ENCODE data around the gene MPG. TPM values are rescaled to one million over a fixed set of nuclear protein-coding genes. Genes with fewer than 3 reads are reported as not detected.

MPG gene
- total RNA-seq, 2 experiments from 2014 or later: 58.1 to 119 TPM

DNA sequence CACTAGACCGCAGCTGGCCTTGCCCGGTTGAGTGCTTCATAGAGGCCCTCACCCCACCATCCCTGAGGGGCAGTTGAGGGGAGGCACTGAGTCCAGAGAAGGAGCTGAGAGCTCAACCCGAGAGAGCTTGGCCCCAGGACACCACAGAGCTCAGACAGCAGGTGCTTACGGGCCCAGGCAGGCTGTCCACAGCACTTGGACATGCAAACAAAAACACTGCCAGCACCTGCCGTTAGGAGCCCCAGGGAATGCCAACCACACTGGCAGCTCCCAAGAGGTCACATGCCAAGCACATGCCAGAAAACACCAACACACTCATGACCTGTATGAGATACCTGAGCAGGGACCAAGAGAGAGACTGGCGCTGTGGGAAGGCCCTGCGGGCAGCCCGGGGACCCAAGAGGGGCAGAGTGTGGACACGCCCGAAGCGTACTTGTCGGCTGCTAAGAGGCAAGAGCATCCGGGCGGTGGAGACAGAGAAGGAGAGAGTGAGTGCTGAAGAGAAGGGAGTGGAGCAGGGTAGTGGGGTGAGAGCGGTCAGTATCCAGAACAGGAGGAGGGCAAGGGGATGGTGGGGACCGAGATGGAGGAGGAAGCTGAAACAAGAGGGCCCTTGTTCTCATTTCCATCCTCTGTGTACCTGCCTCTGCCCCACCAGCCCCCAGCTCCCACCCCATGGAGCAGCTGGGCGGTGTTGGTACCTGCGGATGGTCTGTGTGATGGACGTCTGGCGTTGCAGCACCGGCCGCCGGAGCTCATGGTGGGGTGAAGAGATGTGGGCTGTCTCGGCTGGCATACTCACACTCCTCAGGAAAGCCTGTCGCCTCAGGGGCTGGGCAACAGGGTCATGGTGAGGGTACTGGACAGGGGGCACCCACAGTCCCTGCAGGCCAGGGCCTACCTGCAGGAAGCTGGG, 13.8 kb upstream of the MPG start:
- H3K9me2 ChIP-seq (ENCODE audit: insufficient read depth, low read length): no peaks in the 10 kb centered on the region
- ChIA-PET CTCF (ENCODE audit: unreplicated experiment) (interaction anchor here (0.6 kb wide), 1 partner anchor 32 kb away, joined by 4 read pairs; no protein-coding TSS in a partner anchor), POLR2A (interaction anchor here (0.9 kb wide), 1 partner anchor 11 kb away, joined by 3 read pairs; the partner anchor contains the start of genes POLR3K and SNRNP25)
- no peak overlapping the region for H3K4me2 ChIP-seq (ENCODE audit: low read length)
- intact Hi-C loops (cut with micrococcal nuclease; ENCODE audit: unreplicated experiment): no loop called here
- H3K4me3 ChIP-seq (ENCODE audit: low read depth, low read length, poor library complexity, severe bottlenecking): no peak overlapping the region
- no peaks in the 10 kb centered on the region for H3K79me2 ChIP-seq (ENCODE audit: insufficient read depth, low read depth, low read length)
- no peaks in the 10 kb centered on the region for H4K20me1 ChIP-seq (ENCODE audit: insufficient read depth, low read length)
- no TSS peak for BruUV-seq (replicated peaks)
- no peaks in the 10 kb centered on the region for H3K9me3 ChIP-seq (ENCODE audit: low read length)
- no peak for DNase-seq (ENCODE audit: low spot score)
- H3K27ac ChIP-seq (ENCODE audit: low read depth, low read length, poor library complexity, severe bottlenecking): no peak overlapping the region
- TF ChIP-seq EZH2phosphoT487 (IDR thresholded peaks at IDR 0.05; ENCODE audit: borderline replicate concordance, low read depth, low read length): no peak
- TF ChIP-seq CTCF (conservative IDR thresholded peaks at IDR 0.05; ENCODE audit: low read length): no peak
- H3K36me3 ChIP-seq (ENCODE audit: insufficient read depth, low read length): no peaks in the 10 kb centered on the region
- no peaks in the 10 kb centered on the region for H3K4me1 ChIP-seq (ENCODE audit: insufficient read depth, low read length, poor library complexity, severe bottlenecking)
- no peak overlapping the region for H2AFZ ChIP-seq (ENCODE audit: low read length)

GRCh38 chr16:64914-65255, 13.1 kb upstream of the MPG start:
- ChIA-PET POLR2A (no interaction called here), CTCF (ENCODE audit: unreplicated experiment) (interaction anchor here (1.3 to 1.9 kb wide), 2 partner anchors 29 to 32 kb away, joined by 4 to 9 read pairs; no protein-coding TSS in a partner anchor)
- Histone ChIP-seq H3K4me2 (ENCODE audit: low read length) (no peak overlapping the region), H4K20me1 (ENCODE audit: insufficient read depth, low read length) (no peaks in the 10 kb centered on the region), H3K79me2 (ENCODE audit: insufficient read depth, low read depth, low read length) (no peaks in the 10 kb centered on the region), H3K27ac (ENCODE audit: low read depth, low read length, poor library complexity, severe bottlenecking) (no peak overlapping the region), H3K9me2 (ENCODE audit: insufficient read depth, low read length) (no peaks in the 10 kb centered on the region), H3K9me3 (ENCODE audit: low read length) (no peaks in the 10 kb centered on the region), H3K4me1 (ENCODE audit: insufficient read depth, low read length, poor library complexity, severe bottlenecking) (no peaks in the 10 kb centered on the region), H2AFZ (ENCODE audit: low read length) (no peak overlapping the region), H3K36me3 (ENCODE audit: insufficient read depth, low read length) (no peaks in the 10 kb centered on the region), H3K4me3 (ENCODE audit: low read depth, low read length, poor library complexity, severe bottlenecking) (no peak overlapping the region)
- TF ChIP-seq EZH2phosphoT487 (IDR thresholded peaks at IDR 0.05; ENCODE audit: borderline replicate concordance, low read depth, low read length) (no peak), CTCF (conservative IDR thresholded peaks at IDR 0.05; ENCODE audit: low read length) (no peak)
- no peak for DNase-seq (ENCODE audit: low spot score)
- intact Hi-C loops (cut with micrococcal nuclease; ENCODE audit: unreplicated experiment): loop anchor here (1.0 kb wide), 1 partner anchor 32 kb away; no protein-coding TSS in a partner anchor
- no TSS peak for BruUV-seq (replicated peaks)

- ChIA-PET POLR2A (no interaction called here), CTCF (ENCODE audit: unreplicated experiment) (interaction anchor here (0.8 to 1.9 kb wide), 5 partner anchors 13 to 41 kb away, joined by 3 to 9 read pairs (median 3); partner anchors contain the start of gene POLR3K)
- Histone ChIP-seq H3K4me2 (ENCODE audit: low read length) (no peak overlapping the region), H3K27ac (ENCODE audit: low read depth, low read length, poor library complexity, severe bottlenecking) (no peak overlapping the region), H3K9me3 (ENCODE audit: low read length) (no peaks in the 10 kb centered on the region), H3K4me3 (ENCODE audit: low read depth, low read length, poor library complexity, severe bottlenecking) (no peak overlapping the region), H3K79me2 (ENCODE audit: insufficient read depth, low read depth, low read length) (no peaks in the 10 kb centered on the region), H3K36me3 (ENCODE audit: insufficient read depth, low read length) (no peaks in the 10 kb centered on the region), H2AFZ (ENCODE audit: low read length) (no peak overlapping the region), H3K4me1 (ENCODE audit: insufficient read depth, low read length, poor library complexity, severe bottlenecking) (no peaks in the 10 kb centered on the region), H4K20me1 (ENCODE audit: insufficient read depth, low read length) (no peaks in the 10 kb centered on the region), H3K9me2 (ENCODE audit: insufficient read depth, low read length) (no peaks in the 10 kb centered on the region)
- TF ChIP-seq CTCF (conservative IDR thresholded peaks at IDR 0.05; ENCODE audit: low read length) (peak; percentile 95), EZH2phosphoT487 (IDR thresholded peaks at IDR 0.05; ENCODE audit: borderline replicate concordance, low read depth, low read length) (no peak)
- BruUV-seq (replicated peaks): no TSS peak
- intact Hi-C loops (cut with micrococcal nuclease; ENCODE audit: unreplicated experiment): loop anchor here (1.0 kb wide), 1 partner anchor 32 kb away; no protein-coding TSS in a partner anchor
- DNase-seq (ENCODE audit: low spot score): peak; percentile 80
Observed at GRCh38 chr16:65745-66144, 12.3 kb upstream of the MPG start.
